Measurements from ENCODE around the gene MCC.

- TF ChIP-seq FOXP2 (optimal IDR thresholded peaks at IDR 0.05; ENCODE audit: borderline replicate concordance, extremely low read depth, extremely low read length, insufficient read depth) (no peak), REST (IDR thresholded peaks at IDR 0.05; ENCODE audit: insufficient read depth in 1 of 2, low read depth in 2 of 2, low read length in 2 of 2) (no peak)
Measured at GRCh38 chr5:113523168-113523567, 34.9 kb upstream of the MCC start.
